ENCODE measurements around the gene CD63.

DNA sequence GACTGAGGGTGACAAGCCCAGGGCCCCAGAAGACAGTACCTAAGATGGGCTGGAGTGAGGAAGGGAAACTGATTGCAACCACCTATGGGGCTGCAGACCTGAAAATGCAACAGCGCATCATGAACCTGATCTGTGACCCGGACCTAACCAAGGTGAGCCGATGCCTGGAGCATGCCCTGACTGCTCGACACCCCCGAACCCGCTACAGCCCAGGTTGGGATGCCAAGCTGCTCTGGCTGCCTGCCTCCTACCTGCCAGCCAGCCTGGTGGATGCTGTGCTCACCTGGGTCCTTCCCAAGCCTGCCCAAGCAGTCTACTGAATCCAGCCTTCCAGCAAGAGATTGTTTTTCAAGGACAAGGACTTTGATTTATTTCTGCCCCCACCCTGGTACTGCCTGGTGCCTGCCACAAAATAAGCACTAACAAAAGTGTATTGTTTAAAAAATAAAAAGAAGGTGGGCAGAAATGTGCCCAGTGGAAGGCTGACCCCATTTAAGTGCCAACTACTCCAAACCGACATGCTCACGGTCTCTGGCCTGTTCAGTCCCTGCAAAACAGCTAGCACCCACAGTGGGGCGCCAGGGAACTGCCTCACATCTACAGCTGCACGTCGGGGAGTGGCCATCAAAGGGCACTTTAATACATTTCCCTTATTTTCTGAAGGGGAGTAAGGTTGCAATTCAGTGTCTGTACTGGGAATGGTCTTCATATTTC lies 4.4 kb downstream of the CD63 start:
- TF ChIP-seq, protein P1, sequence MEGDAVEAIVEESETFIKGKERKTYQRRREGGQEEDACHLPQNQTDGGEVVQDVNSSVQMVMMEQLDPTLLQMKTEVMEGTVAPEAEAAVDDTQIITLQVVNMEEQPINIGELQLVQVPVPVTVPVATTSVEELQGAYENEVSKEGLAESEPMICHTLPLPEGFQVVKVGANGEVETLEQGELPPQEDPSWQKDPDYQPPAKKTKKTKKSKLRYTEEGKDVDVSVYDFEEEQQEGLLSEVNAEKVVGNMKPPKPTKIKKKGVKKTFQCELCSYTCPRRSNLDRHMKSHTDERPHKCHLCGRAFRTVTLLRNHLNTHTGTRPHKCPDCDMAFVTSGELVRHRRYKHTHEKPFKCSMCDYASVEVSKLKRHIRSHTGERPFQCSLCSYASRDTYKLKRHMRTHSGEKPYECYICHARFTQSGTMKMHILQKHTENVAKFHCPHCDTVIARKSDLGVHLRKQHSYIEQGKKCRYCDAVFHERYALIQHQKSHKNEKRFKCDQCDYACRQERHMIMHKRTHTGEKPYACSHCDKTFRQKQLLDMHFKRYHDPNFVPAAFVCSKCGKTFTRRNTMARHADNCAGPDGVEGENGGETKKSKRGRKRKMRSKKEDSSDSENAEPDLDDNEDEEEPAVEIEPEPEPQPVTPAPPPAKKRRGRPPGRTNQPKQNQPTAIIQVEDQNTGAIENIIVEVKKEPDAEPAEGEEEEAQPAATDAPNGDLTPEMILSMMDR (IDR thresholded peaks at IDR 0.05) = peak; percentile 41 to 72 (median 54)
- TF ChIP-seq POLR2A (IDR thresholded peaks at IDR 0.05) = no peak

All from body of pancreas (tissue), 4 donors.